K562 (cell line): ENCODE data around the gene PRRT1. TPM values are rescaled to one million over a fixed set of nuclear protein-coding genes. Genes with fewer than 3 reads are reported as not detected.

ENCODE experiments used
- BRD4 ChIP-seq: fragments of 200-600 bp; sonication (generic); IDR thresholded peaks from 2 replicates; pipeline ENCODE4 v1.6.1; 2017; ENCODE audit warnings: inconsistent platforms
- C11orf30 ChIP-seq: fragments of 450-650 bp; IDR thresholded peaks from 2 replicates; pipeline ENCODE4 v1.6.1; 2016; ENCODE audit warnings: low read depth, mild to moderate bottlenecking
- CBX8 ChIP-seq: fragments of 200-600 bp; sonication (generic); IDR thresholded peaks from 2 replicates; pipeline ENCODE4 v1.6.1; 2012; ENCODE audit warnings: borderline replicate concordance, mixed run types, low read depth, mild to moderate bottlenecking, moderate library complexity, mixed read lengths, low read length, control low read depth, inconsistent platforms; ENCODE audit not compliant: poor library complexity, severe bottlenecking; ENCODE audit errors: extremely low read depth
- CHCHD3 ChIP-seq: fragments of 250-450 bp; sonication (Bioruptor Pico); IDR thresholded peaks from 2 replicates; pipeline ENCODE4 v2.1.2; 2022; ENCODE audit warnings: mild to moderate bottlenecking
- CUX1 ChIP-seq: fragments of 200-800 bp; sonication (Bioruptor generic); IDR thresholded peaks from 2 replicates; pipeline ENCODE4 v1.6.1; 2016; ENCODE audit warnings: missing genetic modification characterization, missing compliant biosample characterization
- E2F6 ChIP-seq, 2 experiments: IDR thresholded peaks; 2 replicates each; pipeline ENCODE4 v1.6.1; 2011; ENCODE audit warnings: borderline replicate concordance in 1 of 2, control low read depth in 1 of 2, low read depth in 1 of 2, low read length in 1 of 2, mild to moderate bottlenecking in 1 of 2, mixed read lengths in 1 of 2, moderate library complexity in 1 of 2; ENCODE audit not compliant: insufficient read depth in 1 of 2, insufficient read length in 1 of 2, poor library complexity in 1 of 2, severe bottlenecking in 1 of 2; ENCODE audit errors: extremely low read depth in 1 of 2
- HDAC3 ChIP-seq: fragments of 450-650 bp; IDR thresholded peaks from 2 replicates; pipeline ENCODE4 v1.6.1; 2018; ENCODE audit warnings: borderline replicate concordance, mild to moderate bottlenecking, moderate library complexity; ENCODE audit not compliant: partially characterized antibody
- HDAC6 ChIP-seq: IDR thresholded peaks from 2 replicates; pipeline ENCODE4 v1.6.1; 2012; ENCODE audit warnings: low read depth, mild to moderate bottlenecking, control low read depth, inconsistent platforms, low read length, moderate library complexity
- KDM5B ChIP-seq: fragments of 200-600 bp; sonication (generic); IDR thresholded peaks from 2 replicates; pipeline ENCODE4 v1.6.1; 2012; ENCODE audit warnings: low read depth, mild to moderate bottlenecking, moderate library complexity, low read length, control low read depth, inconsistent platforms; ENCODE audit not compliant: insufficient replicate concordance
- L3MBTL2 ChIP-seq: fragments of 450-650 bp; IDR thresholded peaks from 2 replicates; pipeline ENCODE4 v1.6.1; 2016; ENCODE audit warnings: mild to moderate bottlenecking, moderate library complexity
- SAFB ChIP-seq: fragments of 200-400 bp; formaldehyde crosslinking; IDR thresholded peaks from 2 replicates; pipeline ENCODE4 v1.6.1; 2017; ENCODE audit warnings: low read depth, low read length, borderline replicate concordance
- SMARCA4 ChIP-seq: fragments of 450-650 bp; IDR thresholded peaks from 2 replicates; pipeline ENCODE4 v1.6.1; 2016
- SREBF1 ChIP-seq: fragments of 150-350 bp; IDR thresholded peaks from 2 replicates; pipeline ENCODE4 v1.6.1; 2014; ENCODE audit warnings: antibody characterized with exemption, low read depth, low read length, borderline replicate concordance
- VEZF1 ChIP-seq: fragments of 200-800 bp; sonication (Bioruptor generic); IDR thresholded peaks from 2 replicates; pipeline ENCODE4 v1.6.1; 2017; ENCODE audit warnings: missing genetic modification characterization, missing compliant biosample characterization
- ZNF134 ChIP-seq: fragments of 250-450 bp; sonication (Bioruptor Pico); conservative IDR thresholded peaks from 2 replicates; pipeline ENCODE4 v1.4.0; 2020
- ZNF589 ChIP-seq: fragments of 200-800 bp; sonication (Bioruptor generic); IDR thresholded peaks from 2 replicates; pipeline ENCODE4 v1.6.1; 2016; ENCODE audit warnings: low read depth, missing genetic modification characterization, missing compliant biosample characterization
- polyA plus RNA-seq, 8 experiments: library from polyadenylated mRNA; depleted of rRNA in 4 of 8; stranded (reverse) in 5 of 8; unstranded in 3 of 8; fragments of >200 nt; fragmentation: Nextera tagmentation in 2 of 8; fragmentation: Illumina TruSeq in 1 of 8; extraction: Ambion mirVana in 2 of 8; extraction: Trizol in 1 of 8; gene quantifications; 2 replicates each; pipeline versions ENCODE4 v1.2.1 to v1.2.3, GENCODE V29; 2011 to 2014; ENCODE audit warnings: inconsistent platforms in 1 of 8, missing spikeins in 1 of 8
- total RNA-seq, 7 experiments: library from RNA; depleted of rRNA in 6 of 7; stranded (reverse); fragments of >200 nt in 6 of 7; fragmentation: Illumina TruSeq in 2 of 7; extraction: Trizol in 2 of 7; gene quantifications; 2 replicates each; pipeline versions ENCODE4 v1.2.1 to v1.2.3, GENCODE V29; 2011 to 2021; ENCODE audit warnings: low replicate concordance in 1 of 7
- TF ChIP-seq, protein P1 (sequence below): sonication (generic); formaldehyde crosslinking; IDR thresholded peaks from 2 replicates; pipeline ENCODE4 v1.8.0; 2022; ENCODE audit warnings: missing genetic modification reagents, mild to moderate bottlenecking, moderate library complexity, borderline replicate concordance

PRRT1 gene
- total and polyA plus RNA-seq, 9 of the 15 experiments (the other 6 are each of a cell fraction or from before 2014, with no cell fraction given), result 0.14 to 3.5 (median 0.41) TPM

DNA sequence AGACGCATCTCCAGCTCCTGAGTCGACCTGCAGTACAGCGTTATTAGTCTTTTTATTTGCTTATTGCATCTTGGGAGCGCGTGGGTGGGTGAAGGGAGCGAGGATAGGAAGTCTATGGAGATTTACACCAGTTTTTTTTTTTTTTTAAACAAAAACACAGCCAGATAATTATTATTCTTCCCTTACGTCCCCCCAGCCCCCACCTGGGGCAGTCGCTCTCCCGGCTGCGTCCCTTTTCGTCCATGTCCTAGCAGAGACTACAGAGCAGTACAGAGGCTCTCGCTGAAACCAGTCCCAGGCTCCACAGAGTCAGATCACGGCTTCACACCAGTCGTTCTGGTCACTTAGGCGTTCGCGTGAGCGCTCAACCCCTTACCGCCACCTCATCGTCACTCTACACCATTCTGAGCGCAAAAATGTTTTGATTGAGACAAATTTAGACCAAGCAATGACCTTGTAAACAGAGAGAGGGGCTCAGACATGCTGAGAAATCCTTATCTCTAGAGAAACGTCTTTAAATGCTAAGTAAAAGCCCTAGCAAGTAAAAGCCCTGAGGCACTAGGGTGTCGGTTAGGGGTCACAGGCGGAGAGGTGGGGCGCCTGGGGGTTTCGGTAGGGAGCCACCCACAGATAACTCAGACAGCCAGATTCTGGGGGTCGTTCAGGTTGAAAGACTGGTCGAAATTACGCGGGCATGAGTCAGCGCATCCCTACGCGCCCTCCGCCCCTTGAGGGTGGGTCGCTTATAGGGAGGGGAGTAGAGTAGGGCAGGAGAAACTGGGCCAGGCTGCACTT is 1.2 kb upstream of the PRRT1 start (continued):
- TF ChIP-seq VEZF1, result peak; percentile 38; the same call in 1 of the 2 replicates
- TF ChIP-seq ZNF134, result no peak
- no peak for TF ChIP-seq CBX8
- no peak for TF ChIP-seq CUX1 (CRISPR knock-in tag)
- TF ChIP-seq, protein P1, sequence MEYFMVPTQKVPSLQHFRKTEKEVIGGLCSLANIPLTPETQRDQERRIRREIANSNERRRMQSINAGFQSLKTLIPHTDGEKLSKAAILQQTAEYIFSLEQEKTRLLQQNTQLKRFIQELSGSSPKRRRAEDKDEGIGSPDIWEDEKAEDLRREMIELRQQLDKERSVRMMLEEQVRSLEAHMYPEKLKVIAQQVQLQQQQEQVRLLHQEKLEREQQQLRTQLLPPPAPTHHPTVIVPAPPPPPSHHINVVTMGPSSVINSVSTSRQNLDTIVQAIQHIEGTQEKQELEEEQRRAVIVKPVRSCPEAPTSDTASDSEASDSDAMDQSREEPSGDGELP, result no peak
- TF ChIP-seq C11orf30, result peak; percentile 57; the same call in 1 of the 2 replicates
- peak; percentile 50 for TF ChIP-seq KDM5B
- peak; percentile 7 to 53 for TF ChIP-seq E2F6 (IDR thresholded peaks at IDR 0.05; ENCODE audit: borderline replicate concordance in 1 of 2, extremely low read depth in 1 of 2, insufficient read depth in 1 of 2, insufficient read length in 1 of 2, low read depth in 1 of 2, low read length in 1 of 2, poor library complexity in 1 of 2, severe bottlenecking in 1 of 2)
- TF ChIP-seq HDAC6, result no peak
- peak; percentile 44; the same call in 1 of the 2 replicates for TF ChIP-seq SMARCA4
- no peak for TF ChIP-seq CHCHD3
- TF ChIP-seq L3MBTL2, result peak; percentile 55
- TF ChIP-seq HDAC3, result peak; percentile 18
- TF ChIP-seq SREBF1, result no peak
- 0 out of 2 replicates have a peak, but pooled peaks have one; percentile 2 for TF ChIP-seq ZNF589
- 0 out of 2 replicates have a peak, but pooled peaks have one; percentile 35 for TF ChIP-seq BRD4
- TF ChIP-seq SAFB, result no peak
